Measurements from ENCODE around the gene TTYH2.
A peak's percentile ranks its signal among the peaks of the same experiment; 100 is the strongest.
"Not testable (repeated sequence)": the region's sequence is repeated elsewhere in the genome, so short reads cannot be mapped to it uniquely, and the experiment has no call there.

The TTYH2 gene

DNA sequence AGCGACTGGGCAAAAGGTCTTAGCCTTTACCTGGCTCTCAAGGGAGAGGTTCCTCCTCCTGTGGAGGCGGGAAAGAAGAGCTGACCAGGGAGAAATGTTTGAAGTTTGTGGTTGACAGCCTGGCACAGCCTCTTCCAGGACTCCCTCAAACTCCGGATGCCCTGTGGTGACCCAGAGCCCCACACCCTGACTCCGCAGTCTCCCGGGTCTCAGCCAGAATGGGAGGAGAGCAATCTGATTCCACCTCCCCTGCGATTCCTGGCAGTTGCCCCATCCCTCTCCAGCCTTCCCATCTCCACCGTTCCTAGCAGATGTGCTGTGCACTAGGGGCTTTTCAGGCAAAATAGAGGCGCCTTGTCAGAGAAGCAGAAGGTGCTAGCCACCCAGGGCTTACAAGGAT is 55.2 kb downstream of the TTYH2 start:
- DNase-seq = no peak

- DNase-seq = no peak
These were observed 57.0 kb downstream of the TTYH2 start for GRCh38 chr17:74270333-74270732.

- no peak for DNase-seq
These were observed 57.9 kb downstream of the TTYH2 start for GRCh38 chr17:74271281-74271680.

DNA sequence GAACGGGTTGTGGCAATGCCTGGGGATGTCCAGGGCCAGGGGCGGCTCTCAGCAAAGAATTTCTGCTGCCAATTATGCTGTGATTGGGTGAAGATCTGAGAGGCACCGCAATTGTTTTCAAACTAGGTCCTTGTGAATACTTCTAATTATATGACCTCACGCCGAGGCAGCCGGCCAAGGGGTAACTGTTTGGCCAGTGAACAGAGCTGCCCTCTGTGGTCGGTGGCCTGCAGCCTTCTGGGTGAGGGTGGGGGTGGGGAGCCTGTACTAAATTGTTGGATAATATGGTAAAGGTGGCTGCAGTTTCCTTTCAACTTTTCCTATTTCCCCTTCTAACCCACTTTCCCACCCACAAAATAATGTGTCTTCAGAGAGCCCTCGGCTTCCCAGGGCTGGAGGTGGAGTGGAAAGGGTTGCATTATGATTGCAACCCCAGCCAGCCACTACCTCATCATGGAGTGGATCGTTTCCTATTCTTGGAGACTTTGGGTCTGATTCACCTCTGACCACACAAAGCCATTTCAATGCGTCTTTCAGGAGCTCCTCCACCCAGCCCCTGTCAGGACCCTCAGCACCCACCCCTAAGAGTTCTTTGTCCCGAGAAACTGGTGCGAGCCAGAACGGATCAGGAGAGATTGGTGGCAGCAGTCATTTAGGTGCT is 58.7 kb downstream of the TTYH2 start:
- peak in 11 of 14 donors; percentile 27 to 88 (median 75) for DNase-seq

- DNase-seq = no peak
These were observed 59.4 kb downstream of the TTYH2 start for GRCh38 chr17:74272731-74273201.

- DNase-seq = peak in 1 of 14 donors; percentile 56
These were observed 60.8 kb downstream of the TTYH2 start, which contains the start of gene DNAI2 for GRCh38 chr17:74274060-74274708. DNAI2 (plus strand) TSS chr17:74274234; CDS start chr17:74281818, 7,584 bp downstream.

- no peak for DNase-seq
These were observed 61.5 kb downstream of the TTYH2 start for GRCh38 chr17:74274709-74275340.

DNA sequence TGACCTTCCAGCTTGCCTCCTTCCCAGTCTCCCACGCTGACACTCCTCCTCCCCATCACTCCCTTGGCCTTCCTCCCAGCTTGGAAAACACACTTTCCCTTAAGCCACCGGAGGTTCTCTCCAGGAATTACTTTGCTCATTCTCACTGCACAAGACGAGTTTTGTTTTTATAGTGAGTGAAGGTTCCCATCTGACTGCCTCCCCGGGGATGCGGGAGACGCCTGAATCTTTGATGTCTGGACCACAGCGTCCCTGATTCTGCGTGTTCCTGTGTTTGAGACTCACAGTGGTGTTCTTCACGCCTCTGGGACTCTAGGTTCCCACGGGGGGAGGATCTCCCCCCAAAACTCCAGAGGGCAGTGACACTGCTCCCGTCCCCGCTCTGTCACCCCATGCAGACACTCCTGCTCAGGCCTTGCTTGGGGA is 62.7 kb downstream of the TTYH2 start:
- DNase-seq = peak in 10 of 14 donors; percentile 44 to 88 (median 65)

DNA sequence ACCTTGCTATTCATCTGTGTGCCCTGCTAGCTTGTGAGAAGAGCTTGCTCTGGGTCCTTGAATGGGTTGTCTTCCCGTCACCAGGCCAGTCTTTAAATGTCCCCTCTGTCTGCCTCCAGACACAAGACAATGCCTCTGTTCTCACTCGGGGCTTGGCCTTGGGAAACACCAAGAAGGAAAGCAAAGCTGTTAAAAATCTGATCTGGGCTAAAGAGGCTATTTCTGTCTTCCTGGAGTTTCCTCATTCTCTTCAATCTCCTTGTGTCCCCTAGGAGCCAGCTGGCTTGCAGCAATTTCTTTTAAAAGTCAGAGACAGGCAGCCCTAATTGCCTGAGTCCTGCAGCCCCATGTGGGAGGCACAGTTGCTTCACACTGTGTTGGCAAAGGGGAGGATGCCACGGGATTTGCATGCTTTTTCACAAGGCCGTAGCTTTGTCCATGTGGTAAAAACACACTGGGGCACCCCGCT is 63.2 kb downstream of the TTYH2 start:
- peak in 11 of 14 donors; percentile 39 to 88 (median 69) for DNase-seq

- no peak for DNase-seq
These were observed 64.6 kb downstream of the TTYH2 start for GRCh38 chr17:74277935-74278334.

DNA sequence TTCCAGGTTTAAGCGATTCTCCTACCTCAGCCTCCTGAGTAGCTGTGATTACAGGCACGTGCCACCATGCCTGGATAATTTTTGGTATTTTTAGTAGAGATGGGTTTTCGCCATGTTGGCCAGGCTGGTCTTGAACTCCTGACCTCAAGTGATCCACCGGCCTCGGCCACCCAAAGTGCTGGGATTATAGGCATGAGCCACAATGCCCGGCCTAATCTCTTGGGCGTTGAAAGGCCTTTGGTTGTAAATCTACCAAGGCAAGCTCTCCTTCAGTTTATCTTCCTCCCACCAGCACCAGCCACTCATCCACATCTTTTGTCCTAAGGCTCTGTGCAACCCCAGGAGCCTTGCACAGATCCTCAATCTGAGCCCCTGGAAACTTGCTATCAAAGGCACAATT is 66.2 kb downstream of the TTYH2 start:
- DNase-seq = not testable (repeated sequence)

GRCh38 chr17:74280093-74280513 is 66.7 kb downstream of the TTYH2 start:
- DNase-seq = no peak

DNA sequence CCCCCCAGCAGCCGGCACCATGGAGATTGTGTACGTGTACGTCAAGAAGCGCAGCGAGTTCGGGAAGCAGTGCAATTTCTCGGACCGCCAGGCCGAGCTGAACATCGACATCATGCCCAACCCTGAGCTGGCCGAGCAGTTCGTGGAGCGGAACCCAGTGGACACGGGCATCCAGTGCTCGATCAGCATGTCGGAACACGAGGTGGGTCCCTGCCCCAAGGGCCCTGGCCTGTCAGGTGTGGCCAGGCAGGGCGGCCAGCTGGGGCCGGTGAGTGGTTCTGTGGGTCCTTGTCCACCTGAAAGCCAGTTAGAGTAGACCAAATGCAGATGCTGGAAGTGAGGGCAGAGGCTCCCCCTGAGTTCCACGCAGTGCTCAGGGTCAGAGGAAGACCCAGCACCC is 68.4 kb downstream of the TTYH2 start:
- DNase-seq = no peak

DNA sequence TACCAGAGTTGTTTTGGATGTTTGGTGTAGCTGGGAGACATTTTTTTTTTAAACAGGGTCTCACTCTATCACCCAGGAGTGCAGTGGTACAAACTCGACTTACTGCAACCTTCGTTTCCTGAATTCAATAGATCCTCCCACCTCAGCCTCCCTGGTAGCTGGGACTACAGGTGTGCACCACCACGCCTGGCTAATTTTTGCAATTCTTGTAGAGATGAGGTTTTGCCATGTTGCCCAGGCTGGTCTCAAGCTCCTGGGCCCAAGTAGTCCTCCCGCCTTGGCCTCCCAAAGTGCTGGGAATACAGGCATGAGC is 68.9 kb downstream of the TTYH2 start:
- DNase-seq = not testable (repeated sequence)

- DNase-seq = no peak
These were observed 69.4 kb downstream of the TTYH2 start for GRCh38 chr17:74282587-74283370.

GRCh38 chr17:74283371-74283673 is 70.0 kb downstream of the TTYH2 start:
- no peak for DNase-seq

- no peak for DNase-seq
These were observed 73.7 kb downstream of the TTYH2 start for GRCh38 chr17:74287031-74287602.

- DNase-seq = no peak
These were observed 75.4 kb downstream of the TTYH2 start for GRCh38 chr17:74288785-74289184.

GRCh38 chr17:74289688-74290087 is 76.3 kb downstream of the TTYH2 start:
- DNase-seq = no peak

DNA sequence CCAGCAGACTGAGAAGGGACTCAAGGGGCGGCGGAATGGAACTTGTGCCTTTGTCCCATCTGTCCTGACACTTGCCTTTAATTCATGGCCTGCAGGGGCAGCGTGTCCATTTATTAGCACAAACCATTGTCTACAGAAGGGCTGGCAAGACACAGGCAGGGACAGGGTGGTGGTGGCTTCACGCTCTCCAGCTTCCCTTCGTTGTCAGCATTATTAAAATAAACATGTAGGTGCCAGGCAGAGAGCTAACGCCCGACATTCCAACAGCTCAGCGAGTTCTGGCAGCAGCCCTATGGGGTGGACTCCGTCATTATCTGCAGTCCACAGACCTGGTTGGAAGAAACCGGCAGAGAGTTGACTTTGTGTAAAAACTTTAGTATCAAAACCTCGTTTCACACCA is 77.0 kb downstream of the TTYH2 start:
- no peak for DNase-seq

GRCh38 chr17:74292495-74292894 is 79.1 kb downstream of the TTYH2 start:
- DNase-seq = no peak

Measured in C1 segment of cervical spinal cord (tissue), 14 donors.